K562 treated with DMSO at 1 percent for 12 hours (cell line): Measurements from ENCODE around the gene FRMD6. TPM values are rescaled to one million over a fixed set of nuclear protein-coding genes. Genes with fewer than 3 reads are reported as not detected.

Source experiments
- total RNA-seq: library from RNA; unstranded; fragments of 300-600 nt; gene quantifications from 2 replicates; pipeline ENCODE4 v1.2.3, GENCODE V29; 2022; ENCODE audit not compliant: insufficient read depth

The FRMD6 gene
- total RNA-seq: 0.22 TPM in 1 of 2 replicates, not detected in the other

DNA sequence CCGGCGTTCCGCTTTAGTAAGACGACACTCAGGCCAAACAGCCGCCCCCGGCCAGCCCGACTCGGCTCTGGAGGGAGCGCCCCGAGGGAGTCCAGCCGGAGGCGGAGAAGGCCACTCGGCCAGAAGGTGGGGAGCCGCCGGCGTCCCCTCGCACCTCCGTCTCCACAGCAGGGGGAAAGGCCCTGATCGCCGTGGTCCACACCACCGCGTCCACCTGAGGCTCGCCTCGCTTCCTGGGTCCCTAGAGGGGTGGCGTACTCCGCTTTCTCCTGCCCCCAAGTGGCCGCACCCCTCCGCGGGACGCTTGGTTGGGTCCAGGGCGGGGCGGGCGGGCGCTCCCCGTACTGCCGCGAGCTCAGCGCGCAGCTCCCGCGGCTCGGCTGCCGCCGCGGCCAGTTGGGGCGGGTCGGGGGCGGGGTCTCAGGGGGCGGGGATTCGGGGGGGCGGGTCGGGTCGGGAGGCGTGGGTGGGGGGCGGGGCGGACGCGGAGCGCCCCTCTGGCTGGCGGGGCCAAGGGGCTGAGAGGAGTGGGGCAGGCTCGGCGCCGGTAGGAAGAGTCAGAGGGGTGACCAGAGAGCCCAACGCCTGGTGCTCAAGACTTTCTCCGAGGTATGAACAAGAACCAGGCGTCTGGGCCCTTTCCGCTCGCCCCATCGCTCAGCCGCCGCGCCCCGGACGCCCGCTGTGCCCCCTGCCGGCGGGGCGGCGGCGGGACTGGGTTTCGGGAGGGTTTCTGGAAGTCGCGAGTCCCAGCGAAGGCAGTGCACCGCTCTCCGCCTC is at the start of gene FRMD6:
Gene FRMD6 (plus strand): TSS at position 523 of the 780 bp plus-strand sequence. CDS start 37,927 bp downstream, outside the sequence.

Other genes with a start within 250 kb of the FRMD6 start
- gene GNG2, start 208.7 kb downstream of the FRMD6 start, total RNA-seq: not detected in 2 replicates